Breast epithelium (tissue), 4 donors: Measurements from ENCODE around the gene PAPSS1. TPM values are rescaled to one million over a fixed set of nuclear protein-coding genes. Genes with fewer than 3 reads are reported as not detected.

Source experiments
- DNase-seq, 2 donors: peaks; one replicate each; pipeline ENCODE4 v3.0.0-alpha.2; 2019; ENCODE audit warnings: low spot score in 2 of 2
- H3K27ac ChIP-seq, 2 donors: fragments of 200-600 bp; sonication (generic) in 1 of 2; one replicate each; pipeline ENCODE4 v1.5.1; 2016 to 2019; ENCODE audit warnings: mild to moderate bottlenecking in 1 of 2
- H3K27me3 ChIP-seq, 2 donors: fragments of 200-600 bp; sonication (generic) in 1 of 2; one replicate each; pipeline versions ENCODE4 v1.5.1 to v1.6.0; 2017 to 2019; ENCODE audit warnings: control low read depth in 1 of 2, mild to moderate bottlenecking in 1 of 2
- H3K36me3 ChIP-seq: fragments of 200-600 bp; one replicate; pipeline ENCODE4 v1.5.1; 2019
- H3K4me1 ChIP-seq, 2 donors: fragments of 200-600 bp; sonication (generic); one replicate each; pipeline ENCODE4 v1.5.1; 2016 to 2019; ENCODE audit warnings: control low read depth in 1 of 2
- H3K4me3 ChIP-seq, 3 donors: fragments of 200-600 bp; sonication (generic); 1 replicate in 2 of 3; 2 replicates in 1 of 3; pipeline ENCODE4 v1.5.1; 2016 to 2019; ENCODE audit warnings: mild to moderate bottlenecking in 3 of 3, moderate library complexity in 2 of 3
- H3K9me3 ChIP-seq, 2 donors: fragments of 200-600 bp; sonication (generic) in 1 of 2; one replicate each; pipeline ENCODE4 v1.5.1; 2016 to 2019; ENCODE audit warnings: control low read depth in 1 of 2
- CTCF ChIP-seq, 3 donors: fragments of 450-650 bp; IDR thresholded peaks; one replicate each; pipeline ENCODE4 v1.5.1; 2016 to 2017; ENCODE audit warnings: antibody characterized with exemption in 3 of 3, mild to moderate bottlenecking in 3 of 3, moderate library complexity in 3 of 3
- POLR2A ChIP-seq: fragments of 450-650 bp; IDR thresholded peaks from one replicate; pipeline ENCODE4 v1.6.1; 2016; ENCODE audit warnings: antibody characterized with exemption, mild to moderate bottlenecking, moderate library complexity
- POLR2AphosphoS5 ChIP-seq, 3 donors: sonication (generic); formaldehyde crosslinking; IDR thresholded peaks; one replicate each; pipeline ENCODE4 v1.6.1; 2017; ENCODE audit warnings: antibody characterized with exemption in 3 of 3
- intact Hi-C: fragments of 100-400 bp; cut with DNase I; formaldehyde crosslinking; loops from one replicate; pipeline ENCODE4 v1.15.1; 2023; ENCODE audit warnings: low total_unique reads
- total RNA-seq, 3 donors: library from RNA; depleted of rRNA; stranded (reverse); fragments of >200 nt; gene quantifications; one replicate each; pipeline ENCODE4 v1.1.0, GENCODE V29; 2016

PAPSS1 gene
- total RNA-seq, 3 donors from 2014 or later = 40.6 to 65.7 (median 44.2) TPM

- DNase-seq = no peak
- Histone ChIP-seq H3K4me1 (no peaks in the 10 kb centered on the region), H3K27ac (no peak overlapping the region), H3K9me3 (no peaks in the 10 kb centered on the region), H3K27me3 (no peaks in the 10 kb centered on the region), H3K4me3 (no peak overlapping the region), H3K36me3 (no peaks in the 10 kb centered on the region)
- no peak for TF ChIP-seq POLR2AphosphoS5 (IDR thresholded peaks at IDR 0.05)
- TF ChIP-seq POLR2A = no peak
- TF ChIP-seq CTCF (IDR thresholded peaks at IDR 0.05) = no peak
- intact Hi-C loops = no loop called here
These were observed 79.8 kb downstream of the PAPSS1 start for GRCh38 chr4:107640197-107640596.

- TF ChIP-seq POLR2A (no peak), POLR2AphosphoS5 (IDR thresholded peaks at IDR 0.05) (no peak), CTCF (IDR thresholded peaks at IDR 0.05) (no peak)
- intact Hi-C loops = no loop called here
- Histone ChIP-seq H3K27me3 (no peaks in the 10 kb centered on the region), H3K36me3 (no peaks in the 10 kb centered on the region), H3K9me3 (no peaks in the 10 kb centered on the region), H3K27ac (no peak overlapping the region), H3K4me3 (no peak overlapping the region), H3K4me1 (no peaks in the 10 kb centered on the region)
- no peak for DNase-seq
These were observed 84.3 kb downstream of the PAPSS1 start for GRCh38 chr4:107635735-107636134.

- no peaks in the 10 kb centered on the region for H3K27me3 ChIP-seq
- no peak for DNase-seq
- no peaks in the 10 kb centered on the region for H3K36me3 ChIP-seq
- peak overlapping the region in 1 of 2 donors; percentile 16 for H3K27ac ChIP-seq
- no peaks in the 10 kb centered on the region for H3K4me1 ChIP-seq
- no peak for TF ChIP-seq POLR2AphosphoS5 (IDR thresholded peaks at IDR 0.05)
- TF ChIP-seq CTCF (IDR thresholded peaks at IDR 0.05) = no peak
- no peak for TF ChIP-seq POLR2A
- no peak overlapping the region for H3K4me3 ChIP-seq
- H3K9me3 ChIP-seq = no peaks in the 10 kb centered on the region
- intact Hi-C loops = no loop called here
These were observed 88.5 kb downstream of the PAPSS1 start for GRCh38 chr4:107631560-107631959.

- H3K36me3 ChIP-seq = no peaks in the 10 kb centered on the region
- intact Hi-C loops = no loop called here
- H3K4me1 ChIP-seq = no peaks in the 10 kb centered on the region
- DNase-seq = no peak
- H3K27me3 ChIP-seq = no peaks in the 10 kb centered on the region
- no peak overlapping the region for H3K27ac ChIP-seq
- TF ChIP-seq POLR2AphosphoS5 (IDR thresholded peaks at IDR 0.05) (no peak), POLR2A (no peak), CTCF (IDR thresholded peaks at IDR 0.05) (no peak)
- H3K9me3 ChIP-seq = no peaks in the 10 kb centered on the region
- H3K4me3 ChIP-seq = no peak overlapping the region
These were observed 89.8 kb downstream of the PAPSS1 start for GRCh38 chr4:107630185-107630705.

- DNase-seq = no peak
- Histone ChIP-seq H3K36me3 (no peaks in the 10 kb centered on the region), H3K27me3 (no peaks in the 10 kb centered on the region), H3K9me3 (no peaks in the 10 kb centered on the region), H3K27ac (no peak overlapping the region), H3K4me1 (no peaks in the 10 kb centered on the region), H3K4me3 (no peak overlapping the region)
- TF ChIP-seq POLR2AphosphoS5 (IDR thresholded peaks at IDR 0.05) (no peak), POLR2A (no peak), CTCF (IDR thresholded peaks at IDR 0.05) (no peak)
- intact Hi-C loops = no loop called here
These were observed 90.7 kb downstream of the PAPSS1 start for GRCh38 chr4:107629318-107629717.
